Caco-2 (cell line): ENCODE results near the gene CRISPLD2. TPM values are rescaled to one million over a fixed set of nuclear protein-coding genes. Genes with fewer than 3 reads are reported as not detected.

Source experiments
- BruUV-seq: library from RNA; stranded (reverse); fragments of 400-500 nt; replicated peaks from 2 replicates; lab custom pipeline; 2021; lab: Mats Ljungman, UMichigan
- CTCF ChIA-PET: fragments of 300-600 bp; sonication (Branson Sonifier 250); formaldehyde crosslinking; loops from one replicate; lab custom pipeline; 2022; ENCODE audit warnings: antibody characterized with exemption; lab: Charles Lee
- POLR2A ChIA-PET: fragments of 300-600 bp; sonication (Branson Sonifier 250); formaldehyde crosslinking; loops from one replicate; lab custom pipeline; 2022; ENCODE audit warnings: antibody characterized with exemption; lab: Charles Lee
- DNase-seq, 2 experiments: peaks; one replicate each; pipeline versions ENCODE4 v3.0.0 to v3.0.0-alpha.2; 2020 to 2022
- H3K27me3 ChIP-seq: replicated peaks from 2 replicates; pipeline ENCODE4 v1.6.0; 2011; ENCODE audit warnings: low read length; ENCODE audit not compliant: control insufficient read depth, insufficient read depth
- H3K36me3 ChIP-seq: 2 replicates; pipeline ENCODE4 v1.5.1; 2011; ENCODE audit warnings: low read length; ENCODE audit not compliant: control insufficient read depth, insufficient read depth
- H3K4me1 ChIP-seq: fragments of 250-450 bp; sonication (Bioruptor Pico); 2 replicates; pipeline ENCODE4 v1.5.1; 2020; ENCODE audit warnings: mild to moderate bottlenecking
- H3K4me3 ChIP-seq: 2 replicates; pipeline ENCODE4 v1.5.1; 2011; ENCODE audit warnings: low read depth, mild to moderate bottlenecking, control low read depth, low read length
- H3K9me3 ChIP-seq: fragments of 250-450 bp; sonication (Bioruptor Pico); 2 replicates; pipeline ENCODE4 v1.5.1; 2020; ENCODE audit warnings: mild to moderate bottlenecking, moderate library complexity
- H3K27ac Mint-ChIP-seq: one replicate; pipeline ENCODE4 v1.8.0; 2022; ENCODE audit warnings: mixed read lengths; ENCODE audit not compliant: unreplicated experiment
- H3K27me3 Mint-ChIP-seq: one replicate; pipeline ENCODE4 v1.8.0; 2022; ENCODE audit warnings: mixed read lengths; ENCODE audit not compliant: insufficient read depth, unreplicated experiment
- H3K36me3 Mint-ChIP-seq: one replicate; pipeline ENCODE4 v1.8.0; 2022; ENCODE audit warnings: mild to moderate bottlenecking, mixed read lengths; ENCODE audit not compliant: insufficient read depth, unreplicated experiment
- H3K4me1 Mint-ChIP-seq: one replicate; pipeline ENCODE4 v1.8.0; 2022; ENCODE audit warnings: low read depth, mixed read lengths; ENCODE audit not compliant: unreplicated experiment
- H3K4me3 Mint-ChIP-seq: one replicate; pipeline ENCODE4 v1.8.0; 2022; ENCODE audit warnings: mild to moderate bottlenecking, moderate library complexity, mixed read lengths; ENCODE audit not compliant: unreplicated experiment
- H3K9me3 Mint-ChIP-seq: one replicate; pipeline ENCODE4 v1.8.0; 2022; ENCODE audit warnings: mixed read lengths; ENCODE audit not compliant: unreplicated experiment
- intact Hi-C: fragments of 100-400 bp; cut with micrococcal nuclease; formaldehyde crosslinking; loops from one replicate; pipeline ENCODE4 v1.10.0; 2022; ENCODE audit not compliant: unreplicated experiment
- total RNA-seq: library from RNA; stranded (reverse); gene quantifications from 2 replicates; pipeline ENCODE4 v1.2.3, GENCODE V29; 2022
- TF ChIP-seq, protein P1 (sequence below), 2 experiments: fragments of 200-600 bp in 1 of 2; IDR thresholded peaks; 1 replicate in 1 of 2; 2 replicates in 1 of 2; pipeline versions ENCODE4 v1.5.1 to v1.8.0; 2011 to 2022; ENCODE audit warnings: antibody characterized with exemption in 1 of 2, control low read depth in 1 of 2, inconsistent platforms in 1 of 2, low read depth in 1 of 2, low read length in 1 of 2, mild to moderate bottlenecking in 1 of 2, moderate library complexity in 1 of 2; ENCODE audit not compliant: insufficient read depth in 1 of 2, severe bottlenecking in 1 of 2, unreplicated experiment in 1 of 2

The CRISPLD2 gene
- total RNA-seq, 1 experiment from 2014 or later = 4.0 TPM

DNA sequence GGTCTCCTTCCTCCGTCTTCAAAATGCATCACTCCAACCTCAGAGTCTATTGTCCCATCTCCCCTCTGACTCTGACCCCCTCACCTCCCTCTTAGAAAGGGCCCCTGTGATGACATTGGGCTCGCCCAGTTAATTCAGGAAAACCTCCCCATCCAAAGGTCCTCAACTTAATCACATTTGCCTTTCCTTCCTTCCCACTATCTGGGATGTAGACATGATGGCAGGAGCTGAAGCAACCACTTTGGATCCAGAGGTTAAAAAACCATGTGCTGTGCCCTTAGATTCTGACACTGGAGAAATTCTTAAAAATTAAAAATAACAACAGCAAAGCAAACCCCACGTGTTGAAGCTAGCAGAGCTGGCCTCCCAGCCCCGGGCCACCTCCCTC is 111.3 kb downstream of the CRISPLD2 start:
- no peaks in the 10 kb centered on the region for H3K4me1 Mint-ChIP-seq
- DNase-seq = no peak
- H3K36me3 ChIP-seq = no peaks in the 10 kb centered on the region
- no peak overlapping the region for H3K4me3 ChIP-seq
- no TSS peak for BruUV-seq
- CTCF ChIA-PET = interaction anchor here (1.9 kb wide), 1 partner anchor 21 kb away, joined by 12 read pairs; no protein-coding TSS in a partner anchor
- TF ChIP-seq, protein P1, sequence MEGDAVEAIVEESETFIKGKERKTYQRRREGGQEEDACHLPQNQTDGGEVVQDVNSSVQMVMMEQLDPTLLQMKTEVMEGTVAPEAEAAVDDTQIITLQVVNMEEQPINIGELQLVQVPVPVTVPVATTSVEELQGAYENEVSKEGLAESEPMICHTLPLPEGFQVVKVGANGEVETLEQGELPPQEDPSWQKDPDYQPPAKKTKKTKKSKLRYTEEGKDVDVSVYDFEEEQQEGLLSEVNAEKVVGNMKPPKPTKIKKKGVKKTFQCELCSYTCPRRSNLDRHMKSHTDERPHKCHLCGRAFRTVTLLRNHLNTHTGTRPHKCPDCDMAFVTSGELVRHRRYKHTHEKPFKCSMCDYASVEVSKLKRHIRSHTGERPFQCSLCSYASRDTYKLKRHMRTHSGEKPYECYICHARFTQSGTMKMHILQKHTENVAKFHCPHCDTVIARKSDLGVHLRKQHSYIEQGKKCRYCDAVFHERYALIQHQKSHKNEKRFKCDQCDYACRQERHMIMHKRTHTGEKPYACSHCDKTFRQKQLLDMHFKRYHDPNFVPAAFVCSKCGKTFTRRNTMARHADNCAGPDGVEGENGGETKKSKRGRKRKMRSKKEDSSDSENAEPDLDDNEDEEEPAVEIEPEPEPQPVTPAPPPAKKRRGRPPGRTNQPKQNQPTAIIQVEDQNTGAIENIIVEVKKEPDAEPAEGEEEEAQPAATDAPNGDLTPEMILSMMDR (IDR thresholded peaks at IDR 0.05; ENCODE audit: insufficient read depth in 1 of 2, low read depth in 1 of 2, low read length in 1 of 2, severe bottlenecking in 1 of 2, unreplicated experiment in 1 of 2) = no peak
- no peaks in the 10 kb centered on the region for H3K9me3 Mint-ChIP-seq
- H3K36me3 Mint-ChIP-seq = no peaks in the 10 kb centered on the region
- no peak overlapping the region for H3K4me3 Mint-ChIP-seq
- no peaks in the 10 kb centered on the region; the same call in 1 of the 2 replicates for H3K9me3 ChIP-seq
- intact Hi-C loops = no loop called here
- POLR2A ChIA-PET = no interaction called here
- no peaks in the 10 kb centered on the region for H3K27me3 ChIP-seq
- H3K27me3 Mint-ChIP-seq = no peaks in the 10 kb centered on the region
- no peaks in the 10 kb centered on the region for H3K4me1 ChIP-seq
- H3K27ac Mint-ChIP-seq = no peak overlapping the region

DNA sequence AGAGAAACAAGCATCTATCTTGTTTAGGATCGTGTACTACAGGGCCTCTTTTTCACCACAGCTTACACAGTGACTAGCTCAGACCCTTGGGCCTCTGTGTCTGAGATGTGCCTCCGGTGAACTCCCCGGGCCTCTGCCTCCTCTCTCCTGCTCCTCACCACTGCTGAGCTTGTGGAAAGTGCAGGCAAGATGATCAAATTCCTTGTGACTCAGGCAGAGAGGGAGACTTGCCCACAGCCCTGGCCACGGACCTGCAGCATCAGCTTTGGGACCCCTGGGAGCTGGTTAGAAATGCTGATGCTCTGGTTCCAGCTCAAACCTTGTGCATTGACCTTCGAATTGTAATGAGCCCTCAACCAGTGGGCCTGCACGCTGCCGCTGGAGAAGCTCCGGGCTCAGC is 111.7 kb downstream of the CRISPLD2 start:
- Mint-ChIP-seq H3K27ac (no peak overlapping the region), H3K9me3 (no peaks in the 10 kb centered on the region), H3K4me3 (no peak overlapping the region), H3K27me3 (no peaks in the 10 kb centered on the region), H3K36me3 (no peaks in the 10 kb centered on the region), H3K4me1 (no peaks in the 10 kb centered on the region)
- H3K9me3 ChIP-seq = no peaks in the 10 kb centered on the region; the same call in 1 of the 2 replicates
- no peak for DNase-seq
- CTCF ChIA-PET = interaction anchor here (1.9 kb wide), 1 partner anchor 21 kb away, joined by 12 read pairs; no protein-coding TSS in a partner anchor
- BruUV-seq = no TSS peak
- no peaks in the 10 kb centered on the region for H3K36me3 ChIP-seq
- H3K27me3 ChIP-seq = no peaks in the 10 kb centered on the region
- POLR2A ChIA-PET = no interaction called here
- H3K4me1 ChIP-seq = no peaks in the 10 kb centered on the region
- TF ChIP-seq, protein P1 (IDR thresholded peaks at IDR 0.05; ENCODE audit: insufficient read depth in 1 of 2, low read depth in 1 of 2, low read length in 1 of 2, severe bottlenecking in 1 of 2, unreplicated experiment in 1 of 2) = no peak
- no peak overlapping the region for H3K4me3 ChIP-seq
- intact Hi-C loops = no loop called here

DNA sequence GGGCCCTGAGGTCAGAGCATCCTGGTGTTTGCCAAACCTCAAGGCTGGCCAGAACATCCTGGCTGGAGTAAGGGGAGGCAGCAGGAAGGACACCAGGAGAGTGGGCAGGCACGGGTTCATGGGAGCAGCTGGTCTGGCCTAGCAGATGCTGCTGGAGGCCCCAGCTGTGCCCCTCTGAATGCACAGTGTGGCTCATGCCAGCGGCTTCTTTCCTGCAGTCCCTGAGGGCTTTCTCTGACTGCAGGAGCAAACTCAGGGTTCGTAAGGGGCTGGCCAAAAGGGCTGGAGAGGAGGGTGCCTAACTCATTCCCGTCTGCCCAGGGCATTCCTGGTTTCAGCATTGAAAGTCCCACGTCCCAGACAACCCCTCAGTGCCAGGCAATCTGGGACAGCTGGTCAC is 112.9 kb downstream of the CRISPLD2 start:
- intact Hi-C loops = no loop called here
- Histone ChIP-seq H3K4me3 (no peak overlapping the region), H3K27me3 (no peaks in the 10 kb centered on the region), H3K4me1 (no peaks in the 10 kb centered on the region), H3K9me3 (no peaks in the 10 kb centered on the region; the same call in 1 of the 2 replicates), H3K36me3 (no peaks in the 10 kb centered on the region)
- Mint-ChIP-seq H3K27ac (no peak overlapping the region), H3K4me3 (no peak overlapping the region), H3K27me3 (no peaks in the 10 kb centered on the region), H3K4me1 (no peaks in the 10 kb centered on the region), H3K36me3 (no peaks in the 10 kb centered on the region), H3K9me3 (no peaks in the 10 kb centered on the region)
- POLR2A ChIA-PET = no interaction called here
- TF ChIP-seq, protein P1 (IDR thresholded peaks at IDR 0.05; ENCODE audit: insufficient read depth in 1 of 2, low read depth in 1 of 2, low read length in 1 of 2, severe bottlenecking in 1 of 2, unreplicated experiment in 1 of 2) = no peak
- no peak for DNase-seq
- no TSS peak for BruUV-seq
- CTCF ChIA-PET = interaction anchor here (1.9 kb wide), 1 partner anchor 20 kb away, joined by 12 read pairs; no protein-coding TSS in a partner anchor
